Activated CD8-positive, alpha-beta memory T cell treated with anti-CD3 and anti-CD28 coated beads for 48 hours (primary cell): Measurements from ENCODE around the gene MTCL1.

Experiments used
- DNase-seq, 3 experiments: peaks; one replicate each; pipeline ENCODE4 v3.0.0-alpha.2; 2020; ENCODE audit warnings: low read depth in 2 of 3, low spot score in 2 of 3

MTCL1 gene

DNA sequence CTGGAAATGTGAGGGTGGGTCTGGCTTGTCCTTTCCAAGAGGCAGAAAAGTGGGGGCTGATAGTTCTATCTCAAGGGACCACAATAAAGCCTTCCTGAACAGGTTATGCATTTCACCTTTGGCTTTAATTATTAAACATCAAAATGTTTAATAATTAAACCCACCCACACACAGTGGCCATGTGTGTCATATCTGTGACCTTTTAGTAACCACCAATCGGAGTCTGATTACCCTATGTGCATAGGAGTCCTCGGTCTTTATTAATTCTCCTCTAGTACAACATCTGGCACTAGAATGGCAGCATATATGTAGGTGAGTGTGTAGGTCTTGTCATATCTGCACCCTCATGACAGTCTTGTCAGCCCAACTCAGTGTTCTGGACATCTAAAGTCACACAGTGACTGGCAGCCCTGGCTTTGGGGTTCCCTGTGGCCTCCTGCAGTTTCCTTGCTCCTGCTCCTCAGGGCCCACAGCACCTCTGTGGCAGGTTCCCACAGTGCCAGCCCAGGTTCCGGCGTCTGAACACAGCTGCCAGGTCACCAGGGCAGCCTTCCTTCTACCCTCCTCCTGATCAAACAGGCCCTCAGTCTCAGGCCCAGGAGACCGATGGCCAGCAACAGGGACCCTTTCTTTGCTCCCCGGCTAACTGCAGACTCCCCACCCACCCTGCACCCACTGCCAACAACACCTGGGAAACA is 100.9 kb downstream of the MTCL1 start:
- no peak for DNase-seq

DNA sequence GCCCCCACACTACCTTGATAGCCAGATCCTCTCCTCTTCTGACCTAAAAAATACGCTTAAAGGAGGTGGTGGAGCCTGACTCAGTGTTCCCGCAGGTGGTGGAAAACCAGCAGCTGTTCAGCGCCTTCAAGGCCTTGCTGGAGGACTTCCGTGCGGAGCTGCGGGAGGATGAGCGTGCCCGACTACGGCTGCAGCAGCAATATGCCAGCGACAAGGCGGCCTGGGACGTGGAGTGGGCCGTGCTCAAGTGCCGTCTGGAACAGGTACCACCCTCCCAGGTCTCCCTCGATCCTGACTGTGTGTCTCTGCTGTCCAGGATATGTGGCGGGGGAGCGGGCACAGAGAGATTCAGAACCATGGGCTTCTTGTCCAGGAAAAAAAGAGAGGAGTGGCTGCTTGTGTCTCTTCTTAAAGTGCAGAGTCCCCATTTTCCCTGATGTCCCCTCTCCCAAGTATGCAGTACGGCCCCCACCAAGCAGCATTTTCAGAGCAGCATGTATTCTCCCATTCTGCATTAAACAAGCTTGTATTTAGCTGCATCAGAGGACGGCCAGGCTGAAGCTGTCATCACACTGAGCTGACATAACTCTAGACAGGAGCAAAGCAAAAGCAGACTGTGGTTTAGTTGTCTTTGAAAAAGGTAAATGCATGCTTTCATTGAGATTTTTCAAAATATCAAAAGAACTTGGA is 101.6 kb downstream of the MTCL1 start:
- no peak for DNase-seq

DNA sequence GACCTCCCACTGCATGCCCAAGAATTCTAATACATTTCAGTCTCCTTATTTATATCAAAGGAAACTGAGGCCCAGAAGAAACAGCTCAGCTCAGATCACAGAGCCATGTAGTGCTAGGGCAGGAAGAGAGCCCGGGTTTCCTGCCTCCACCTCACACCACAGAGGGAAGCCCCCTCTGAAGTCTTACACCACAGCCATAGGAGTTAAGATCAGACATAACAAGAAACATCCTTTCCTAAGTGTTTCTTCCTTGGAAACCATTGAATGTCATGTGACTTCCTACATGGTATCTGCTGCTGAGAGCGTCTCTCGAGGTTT is 102.1 kb downstream of the MTCL1 start:
- DNase-seq: no peak

GRCh38 chr18:8808001-8808400 is 102.6 kb downstream of the MTCL1 start:
- DNase-seq: no peak

- DNase-seq: no peak
These were observed 104.2 kb downstream of the MTCL1 start for GRCh38 chr18:8809514-8809913.

- no peak for DNase-seq
These were observed 104.8 kb downstream of the MTCL1 start for GRCh38 chr18:8810157-8810556.

GRCh38 chr18:8811115-8811514 is 105.8 kb downstream of the MTCL1 start:
- DNase-seq: no peak

DNA sequence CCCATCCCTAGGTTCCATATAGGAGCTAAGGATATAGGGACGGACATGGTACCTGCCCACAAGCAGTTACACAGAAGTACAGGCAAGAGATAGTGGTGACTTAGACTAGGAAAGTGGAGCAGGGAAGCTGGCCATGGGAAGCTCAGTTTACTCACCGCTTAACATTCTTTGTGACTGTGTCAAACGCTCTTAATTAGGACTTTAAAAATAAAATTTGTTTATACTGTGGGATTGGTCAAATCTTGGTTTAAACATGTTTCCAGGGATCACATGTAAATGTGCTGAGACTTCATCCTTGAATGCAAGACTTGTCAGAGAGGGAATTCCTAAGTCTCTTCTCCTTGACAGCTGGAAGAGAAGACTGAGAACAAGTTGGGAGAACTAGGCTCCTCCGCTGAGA is 107.3 kb downstream of the MTCL1 start:
- no peak for DNase-seq

DNA sequence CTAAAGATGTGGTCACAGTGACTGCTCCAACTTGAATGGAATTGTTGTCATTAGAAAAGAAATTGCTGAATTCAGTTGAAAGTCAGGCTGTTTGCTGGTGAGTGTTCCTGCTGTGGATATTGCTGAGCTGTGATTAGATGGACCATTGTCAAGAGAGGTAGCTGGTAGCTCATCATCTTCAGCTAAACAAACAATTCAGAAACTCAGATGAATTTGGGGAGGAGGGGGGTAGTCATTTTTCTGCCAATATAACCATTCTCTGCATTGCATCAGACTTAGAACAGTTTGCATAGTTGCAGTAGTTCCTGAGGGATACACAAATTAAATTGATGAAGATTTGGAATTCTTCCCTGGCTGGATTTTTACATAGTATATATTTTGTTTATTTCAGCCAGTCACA is 108.3 kb downstream of the MTCL1 start:
- DNase-seq: no peak

GRCh38 chr18:8814206-8814605 is 108.8 kb downstream of the MTCL1 start:
- DNase-seq: no peak

DNA sequence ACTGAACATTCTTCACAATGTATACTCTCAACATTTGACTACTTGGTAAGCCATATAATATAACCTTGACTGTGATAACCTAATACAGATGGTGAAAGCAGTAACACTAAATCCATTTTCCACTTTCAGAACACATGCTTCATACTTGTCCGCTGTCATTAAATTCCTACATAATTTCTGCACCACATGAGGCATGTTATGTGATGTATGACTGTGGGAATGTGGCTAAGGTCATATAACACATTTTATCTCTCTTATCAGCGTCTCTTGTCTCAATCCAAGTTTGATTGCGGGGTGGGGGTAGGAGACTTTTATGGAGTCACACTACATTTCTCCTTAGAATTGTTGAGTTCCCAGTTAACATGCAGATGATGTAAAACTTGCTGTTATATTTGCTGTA is 110.9 kb downstream of the MTCL1 start:
- DNase-seq: no peak

- no peak for DNase-seq
These were observed 111.5 kb downstream of the MTCL1 start for GRCh38 chr18:8816816-8817215.

- no peak for DNase-seq
These were observed 113.6 kb downstream of the MTCL1 start for GRCh38 chr18:8818982-8819381.

- no peak for DNase-seq
These were observed 115.2 kb downstream of the MTCL1 start for GRCh38 chr18:8820396-8821082.

DNA sequence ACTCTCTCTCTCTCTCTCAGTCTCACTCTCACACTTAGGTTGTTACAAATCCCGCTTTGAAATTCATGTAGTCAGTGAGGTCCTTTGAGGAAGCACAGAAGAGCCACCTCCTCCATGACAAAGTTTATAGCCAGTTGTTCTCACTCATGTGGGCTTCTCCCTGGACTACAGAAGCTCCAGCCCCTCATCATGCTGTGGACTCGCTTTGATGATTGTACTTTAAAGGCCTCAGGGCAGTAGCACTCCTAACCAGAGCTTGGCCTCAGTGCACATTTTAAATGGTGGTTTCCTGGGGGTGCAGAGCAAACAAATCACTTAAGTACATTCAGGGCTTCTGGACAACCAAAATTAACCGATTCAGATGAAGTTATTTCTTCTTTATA is 115.7 kb downstream of the MTCL1 start:
- no peak for DNase-seq

DNA sequence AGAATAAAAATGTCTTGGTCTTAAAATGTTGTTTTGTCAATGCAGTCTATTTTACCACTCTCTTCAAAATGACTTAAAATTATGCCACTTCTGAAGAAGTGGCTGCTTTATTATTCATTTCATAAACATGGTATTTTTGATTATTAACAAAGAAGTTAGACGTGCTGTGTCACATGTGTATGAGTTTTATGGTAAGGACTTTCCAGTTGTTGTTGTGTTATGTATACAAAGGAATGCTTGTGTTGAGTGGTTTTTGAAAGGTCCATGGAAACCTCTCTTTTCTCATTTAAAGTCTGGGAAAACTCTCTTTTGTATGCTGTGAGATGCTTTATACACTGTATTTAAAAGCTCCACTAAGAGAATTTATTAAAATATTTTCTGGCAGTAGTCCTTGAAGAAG is 116.2 kb downstream of the MTCL1 start:
- DNase-seq: no peak

DNA sequence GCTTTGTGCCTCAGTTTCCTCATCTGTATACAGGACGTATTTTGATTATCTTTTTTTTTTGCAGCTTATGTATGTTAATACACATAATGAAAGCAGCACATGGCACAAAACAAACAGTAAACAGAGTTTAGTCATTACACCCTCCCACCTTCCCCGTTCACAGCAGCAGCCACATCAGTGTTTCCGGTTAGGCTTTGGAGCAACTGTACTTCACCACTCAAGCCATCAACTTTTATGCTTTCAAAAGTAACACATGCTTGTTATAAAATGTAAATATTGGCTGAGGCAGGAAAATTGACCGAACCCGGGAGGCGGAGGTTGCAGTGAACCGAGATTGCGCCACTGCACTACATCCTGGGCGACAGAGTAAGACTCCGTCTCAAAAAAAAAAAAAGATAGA is 117.3 kb downstream of the MTCL1 start:
- DNase-seq: no peak

GRCh38 chr18:8823530-8823929 is 118.2 kb downstream of the MTCL1 start:
- no peak for DNase-seq

DNA sequence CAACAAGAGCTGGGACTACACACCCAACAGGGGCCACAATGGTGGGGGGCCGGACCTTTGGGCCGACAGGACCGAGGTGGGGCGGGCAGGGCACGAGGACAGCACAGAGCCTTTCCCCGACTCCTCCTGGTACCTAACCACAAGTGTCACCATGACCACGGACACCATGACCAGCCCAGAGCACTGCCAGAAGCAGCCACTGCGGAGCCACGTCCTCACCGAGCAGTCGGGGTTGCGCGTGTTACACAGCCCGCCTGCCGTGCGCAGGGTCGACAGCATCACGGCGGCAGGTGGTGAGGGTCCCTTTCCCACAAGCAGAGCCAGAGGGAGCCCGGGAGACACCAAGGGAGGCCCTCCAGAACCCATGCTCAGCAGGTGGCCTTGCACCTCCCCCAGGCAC is 119.5 kb downstream of the MTCL1 start:
- DNase-seq: no peak

DNA sequence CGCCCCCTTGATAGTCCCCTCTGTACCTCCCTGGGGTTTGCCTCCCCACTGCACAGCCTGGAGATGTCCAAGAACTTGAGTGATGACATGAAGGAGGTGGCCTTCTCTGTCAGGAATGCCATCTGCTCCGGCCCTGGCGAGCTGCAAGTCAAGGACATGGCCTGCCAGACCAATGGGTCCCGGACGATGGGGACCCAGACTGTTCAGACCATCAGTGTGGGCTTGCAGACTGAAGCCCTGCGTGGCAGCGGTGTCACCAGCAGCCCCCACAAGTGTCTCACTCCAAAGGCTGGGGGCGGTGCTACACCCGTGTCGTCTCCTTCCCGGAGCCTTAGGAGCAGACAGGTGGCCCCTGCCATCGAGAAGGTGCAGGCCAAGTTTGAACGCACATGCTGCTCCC is 119.9 kb downstream of the MTCL1 start:
- DNase-seq: no peak

DNA sequence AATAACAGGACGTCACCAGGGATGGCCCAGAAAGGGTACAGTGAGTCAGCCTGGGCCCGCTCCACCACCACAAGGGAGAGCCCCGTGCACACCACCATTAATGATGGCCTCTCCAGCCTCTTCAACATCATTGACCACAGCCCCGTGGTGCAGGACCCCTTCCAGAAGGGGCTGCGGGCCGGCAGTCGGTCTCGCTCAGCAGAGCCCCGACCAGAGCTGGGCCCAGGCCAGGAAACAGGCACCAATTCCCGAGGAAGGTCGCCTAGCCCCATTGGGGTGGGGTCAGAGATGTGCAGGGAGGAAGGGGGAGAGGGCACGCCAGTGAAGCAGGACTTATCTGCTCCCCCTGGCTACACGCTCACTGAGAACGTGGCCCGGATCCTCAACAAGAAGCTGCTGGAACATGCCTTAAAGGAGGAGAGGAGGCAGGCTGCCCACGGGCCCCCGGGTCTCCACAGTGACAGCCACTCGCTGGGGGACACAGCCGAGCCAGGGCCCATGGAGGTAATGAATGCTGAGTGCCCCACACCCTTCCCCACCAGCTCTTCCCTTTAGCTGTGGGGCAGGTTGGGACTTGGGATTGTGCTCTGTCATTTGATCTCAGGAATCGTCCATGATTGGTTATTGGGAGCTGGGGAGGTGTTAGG is 120.5 kb downstream of the MTCL1 start:
- no peak for DNase-seq

- DNase-seq: no peak
These were observed 121.2 kb downstream of the MTCL1 start for GRCh38 chr18:8826514-8826913.
